Thoracic aorta (tissue), 2 donors: ENCODE results near the gene KDR. TPM values are rescaled to one million over a fixed set of nuclear protein-coding genes. Genes with fewer than 3 reads are reported as not detected.
A peak's percentile ranks its signal among the peaks of the same experiment; 100 is the strongest.

ENCODE experiments used
- ATAC-seq: fragments of 150-250 bp; one replicate; pipeline ENCODE4 v1.8.0; 2017; ENCODE audit warnings: low read depth; ENCODE audit not compliant: insufficient number of reproducible peaks, low FRiP score
- DNase-seq: peaks from one replicate; pipeline ENCODE4 v3.0.0-alpha.2; 2020; ENCODE audit warnings: low spot score
- H3K27ac ChIP-seq, 2 donors: fragments of 200-600 bp; sonication (generic); 1 replicate in 1 of 2; 2 replicates in 1 of 2; pipeline ENCODE4 v1.5.1; 2016; ENCODE audit warnings: mild to moderate bottlenecking in 2 of 2, moderate library complexity in 2 of 2
- H3K27me3 ChIP-seq: fragments of 200-600 bp; sonication (generic); replicated peaks from 2 replicates; pipeline ENCODE4 v1.6.0; 2016; ENCODE audit warnings: mild to moderate bottlenecking; ENCODE audit not compliant: insufficient read depth
- H3K36me3 ChIP-seq: fragments of 200-600 bp; sonication (generic); one replicate; pipeline ENCODE4 v1.5.1; 2016
- H3K4me1 ChIP-seq, 2 donors: fragments of 200-600 bp; sonication (generic); 1 replicate in 1 of 2; 2 replicates in 1 of 2; pipeline versions ENCODE4 v1.5.1 to v1.6.0; 2016; ENCODE audit warnings: low read depth in 2 of 2, mild to moderate bottlenecking in 1 of 2; ENCODE audit not compliant: control insufficient read depth in 1 of 2
- H3K4me3 ChIP-seq: fragments of 200-600 bp; sonication (generic); 2 replicates; pipeline ENCODE4 v1.5.1; 2016; ENCODE audit warnings: mild to moderate bottlenecking
- H3K9me3 ChIP-seq: fragments of 200-600 bp; sonication (generic); 2 replicates; pipeline ENCODE4 v1.5.1; 2016
- CTCF ChIP-seq: fragments of 200-600 bp; sonication (generic); IDR thresholded peaks from one replicate; pipeline ENCODE4 v1.5.1; 2019; ENCODE audit warnings: antibody characterized with exemption
- total RNA-seq, 2 donors: library from RNA; depleted of rRNA; stranded (reverse); fragments of >200 nt; gene quantifications; one replicate each; pipeline versions ENCODE4 v1.1.0 to v1.2.3, GENCODE V29; 2016

The KDR gene
- total RNA-seq, 2 donors from 2014 or later, result 10.0 to 27.1 TPM

- ATAC-seq, result no peak
Observed at GRCh38 chr4:55050418-55050950, 74.9 kb downstream of the KDR start.

GRCh38 chr4:55038176-55038890 lies 87.1 kb downstream of the KDR start:
- peak; percentile 74 for ATAC-seq
- H3K4me1 ChIP-seq, result peaks cover 23 to 40% of the 10 kb centered on the region in 2 donors
- TF ChIP-seq CTCF, result no peak

More at GRCh38 chr4:55050418-55050950, 74.9 kb downstream of the KDR start:
- H3K27ac ChIP-seq, result no peak overlapping the region
- no peaks in the 10 kb centered on the region for H3K4me1 ChIP-seq
- no peaks in the 10 kb centered on the region for H3K36me3 ChIP-seq
- no peak for TF ChIP-seq CTCF
- DNase-seq, result no peak
- H3K27me3 ChIP-seq, result no peaks in the 10 kb centered on the region
- H3K4me3 ChIP-seq, result no peak overlapping the region
- H3K9me3 ChIP-seq, result peaks cover 9% of the 10 kb centered on the region

GRCh38 chr4:55037728-55038127 lies 87.7 kb downstream of the KDR start:
- no peak for DNase-seq
- H3K4me3 ChIP-seq, result peak overlapping the region; percentile 27
- no peak for TF ChIP-seq CTCF
- peak overlapping the region in 1 of 2 donors; percentile 39 for H3K27ac ChIP-seq
- peaks cover 23 to 46% of the 10 kb centered on the region in 2 donors for H3K4me1 ChIP-seq
- no peak for ATAC-seq
- H3K27me3 ChIP-seq, result no peaks in the 10 kb centered on the region
- H3K36me3 ChIP-seq, result no peaks in the 10 kb centered on the region
- H3K9me3 ChIP-seq, result no peaks in the 10 kb centered on the region

More at GRCh38 chr4:55038176-55038890, 87.1 kb downstream of the KDR start:
- peak; percentile 3 for DNase-seq
- Histone ChIP-seq H3K27ac (peak overlapping the region; percentile 39 to 42), H3K4me3 (peak overlapping the region; percentile 27), H3K36me3 (no peaks in the 10 kb centered on the region), H3K27me3 (no peaks in the 10 kb centered on the region), H3K9me3 (no peaks in the 10 kb centered on the region)

GRCh38 chr4:55036405-55036804 lies 89.0 kb downstream of the KDR start:
- Histone ChIP-seq H3K4me3 (no peak overlapping the region), H3K9me3 (no peaks in the 10 kb centered on the region), H3K36me3 (no peaks in the 10 kb centered on the region), H3K27ac (no peak overlapping the region), H3K27me3 (no peaks in the 10 kb centered on the region), H3K4me1 (peaks cover 23 to 48% of the 10 kb centered on the region in 2 donors)
- DNase-seq, result no peak
- no peak for ATAC-seq
- TF ChIP-seq CTCF, result no peak

GRCh38 chr4:55035892-55036291 lies 89.5 kb downstream of the KDR start:
- H3K4me3 ChIP-seq, result no peak overlapping the region
- no peaks in the 10 kb centered on the region for H3K36me3 ChIP-seq
- no peak overlapping the region for H3K27ac ChIP-seq
- H3K4me1 ChIP-seq, result peaks cover 23 to 48% of the 10 kb centered on the region in 2 donors
- DNase-seq, result no peak
- no peaks in the 10 kb centered on the region for H3K27me3 ChIP-seq
- H3K9me3 ChIP-seq, result no peaks in the 10 kb centered on the region
- no peak for ATAC-seq
- TF ChIP-seq CTCF, result no peak
